GM21390 (cell line): Measurements from ENCODE around the gene PARP6.

Experiments used
- ATAC-seq: cut with Tn5 transposase; IDR thresholded peaks from one replicate; pipeline ENCODE4 v1.9.1; 2021; ENCODE audit not compliant: unreplicated experiment

PARP6 gene

DNA sequence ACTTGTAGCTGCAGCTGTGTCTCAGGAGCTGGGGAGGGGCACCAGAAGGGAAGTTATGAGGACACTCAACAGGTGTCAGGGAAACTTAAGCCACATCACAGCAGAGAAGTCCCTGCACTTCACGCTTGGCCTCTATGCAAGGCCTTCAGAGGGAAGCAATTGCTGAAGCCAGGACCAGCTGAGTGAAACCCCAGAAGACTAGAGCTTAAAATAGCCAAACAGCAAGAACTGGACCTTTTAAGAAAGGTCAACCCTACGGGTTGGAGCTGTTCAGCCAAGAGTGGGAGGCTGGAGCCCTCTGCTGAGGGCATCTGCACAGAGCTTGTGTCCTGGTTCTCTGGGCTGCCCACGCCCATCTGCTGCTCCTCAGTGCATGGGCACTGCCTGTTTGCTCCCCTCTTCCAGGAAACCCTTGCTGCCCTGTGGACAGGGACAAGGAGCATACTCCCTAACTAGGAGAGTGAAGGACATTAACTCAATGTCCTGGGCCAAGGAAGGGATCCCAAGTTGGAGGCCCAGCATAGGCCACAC lies 70.9 kb downstream of the PARP6 start:
- no peak for ATAC-seq

DNA sequence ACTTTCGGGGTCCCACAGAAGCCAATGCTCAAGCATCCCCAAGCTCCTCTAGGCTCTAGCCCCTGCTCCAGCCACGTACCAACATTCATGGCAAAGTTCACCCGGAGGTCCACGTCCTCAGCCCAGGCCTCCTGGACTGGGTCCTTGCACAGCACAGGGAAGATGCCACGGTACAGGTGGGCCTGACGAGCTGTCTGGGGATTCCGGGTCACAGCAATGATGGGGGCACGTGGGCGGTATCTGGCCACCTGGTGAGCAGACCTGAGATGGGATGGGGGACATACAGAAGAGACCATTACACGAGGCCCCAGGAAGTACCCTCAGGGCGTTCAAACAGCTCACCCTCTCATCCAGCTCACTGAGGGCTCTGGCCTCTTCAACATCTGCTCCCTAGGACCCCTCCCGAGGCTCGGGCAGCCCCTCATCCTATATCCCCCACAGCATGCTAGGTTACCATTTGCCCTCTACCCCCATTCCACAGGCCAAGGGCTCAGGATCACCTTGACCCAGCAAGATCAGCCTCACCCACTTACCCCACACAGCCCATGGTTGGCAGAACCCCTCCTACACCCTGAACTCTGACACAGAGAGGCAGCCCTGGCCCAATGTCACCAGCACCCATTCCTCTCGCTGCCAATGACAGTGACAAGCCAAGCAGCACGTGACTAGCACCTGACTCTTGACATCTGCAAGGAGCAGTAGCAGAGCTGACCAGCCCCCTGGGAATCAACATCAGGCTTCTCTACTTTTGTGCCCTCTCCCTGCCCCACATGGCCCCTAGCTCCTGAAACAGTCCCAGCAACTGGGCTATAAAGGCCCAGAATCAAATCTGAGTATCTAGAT lies 71.7 kb downstream of the PARP6 start:
- no peak for ATAC-seq

DNA sequence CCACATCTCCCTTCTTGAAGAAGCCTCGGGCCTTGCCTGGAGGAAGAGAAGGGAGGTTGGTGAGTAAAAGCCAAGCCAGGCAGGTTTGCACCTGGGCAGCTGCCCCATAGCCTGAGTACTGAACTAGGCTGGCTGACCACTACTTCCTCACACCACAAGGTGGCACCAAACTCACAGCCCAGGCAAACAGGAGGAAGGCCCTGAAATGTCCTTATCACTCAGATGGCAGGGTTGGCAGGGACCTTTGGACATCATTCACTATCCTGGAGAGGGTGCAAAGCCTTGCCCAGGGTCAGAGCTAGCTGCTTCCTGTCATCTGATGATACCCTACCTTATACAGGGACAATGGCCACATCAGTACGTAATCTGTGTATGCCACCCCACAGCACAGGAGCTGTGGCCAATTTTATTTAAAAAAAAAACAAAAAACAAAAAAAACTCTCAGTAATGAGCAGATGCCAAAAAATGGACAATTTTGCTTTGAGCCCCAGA lies 72.6 kb downstream of the PARP6 start:
- no peak for ATAC-seq

DNA sequence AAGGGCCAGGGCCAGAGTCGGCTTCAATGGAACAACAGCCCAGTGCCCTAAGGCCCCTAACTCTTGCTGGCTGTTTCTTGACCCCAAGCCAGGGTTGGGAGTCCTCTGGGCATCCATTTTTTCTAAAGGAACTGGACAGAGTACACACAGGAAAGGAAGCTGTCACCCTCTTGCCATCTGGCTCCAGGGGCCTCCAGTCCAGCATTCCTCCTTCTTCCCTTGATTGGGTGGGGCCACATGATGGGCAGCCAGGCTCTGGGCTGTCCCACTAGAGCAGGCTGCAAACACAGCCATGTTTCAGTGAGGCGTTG lies 73.2 kb downstream of the PARP6 start:
- no peak for ATAC-seq

DNA sequence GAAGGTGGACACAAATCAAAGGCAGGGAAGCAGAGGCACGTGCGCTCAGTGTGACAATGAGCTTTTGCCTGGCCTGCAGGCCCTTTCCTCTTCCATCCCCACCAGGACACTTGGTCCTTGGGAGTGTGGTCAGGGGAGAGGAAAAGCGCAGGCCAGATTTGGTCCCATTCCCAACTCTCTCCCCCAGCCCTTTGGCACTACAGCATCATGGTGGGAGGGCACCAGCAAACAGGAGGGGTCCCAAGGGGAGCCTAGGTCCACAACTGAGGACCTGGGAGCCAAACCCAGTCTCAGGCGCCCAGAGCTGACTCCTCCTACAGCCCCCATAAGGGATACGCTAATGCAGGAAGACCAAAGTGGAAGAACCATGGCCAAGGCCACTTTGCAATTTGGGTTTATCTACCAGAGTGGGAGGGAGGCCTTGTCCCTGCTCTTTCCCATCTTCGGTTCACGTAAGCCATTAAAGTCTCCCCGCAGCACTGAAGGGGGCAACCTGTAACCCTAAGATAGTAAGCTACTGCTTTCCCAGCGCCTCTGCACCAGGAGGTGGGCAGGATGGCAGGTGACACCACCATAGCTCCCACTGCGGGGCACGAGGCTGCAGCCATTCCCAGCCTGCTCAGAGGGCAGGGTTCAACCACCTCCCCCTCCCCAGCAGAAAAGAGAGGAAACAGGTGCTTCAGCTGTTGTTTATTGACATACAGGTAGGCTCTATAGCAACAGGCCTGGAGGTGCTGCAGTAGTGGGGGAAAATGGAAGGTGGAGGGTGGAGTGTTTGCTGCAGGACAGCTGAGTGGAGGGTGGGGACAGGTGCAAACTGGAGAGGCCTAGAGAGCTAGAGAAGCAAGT lies 73.8 kb downstream of the PARP6 start:
- no peak for ATAC-seq

DNA sequence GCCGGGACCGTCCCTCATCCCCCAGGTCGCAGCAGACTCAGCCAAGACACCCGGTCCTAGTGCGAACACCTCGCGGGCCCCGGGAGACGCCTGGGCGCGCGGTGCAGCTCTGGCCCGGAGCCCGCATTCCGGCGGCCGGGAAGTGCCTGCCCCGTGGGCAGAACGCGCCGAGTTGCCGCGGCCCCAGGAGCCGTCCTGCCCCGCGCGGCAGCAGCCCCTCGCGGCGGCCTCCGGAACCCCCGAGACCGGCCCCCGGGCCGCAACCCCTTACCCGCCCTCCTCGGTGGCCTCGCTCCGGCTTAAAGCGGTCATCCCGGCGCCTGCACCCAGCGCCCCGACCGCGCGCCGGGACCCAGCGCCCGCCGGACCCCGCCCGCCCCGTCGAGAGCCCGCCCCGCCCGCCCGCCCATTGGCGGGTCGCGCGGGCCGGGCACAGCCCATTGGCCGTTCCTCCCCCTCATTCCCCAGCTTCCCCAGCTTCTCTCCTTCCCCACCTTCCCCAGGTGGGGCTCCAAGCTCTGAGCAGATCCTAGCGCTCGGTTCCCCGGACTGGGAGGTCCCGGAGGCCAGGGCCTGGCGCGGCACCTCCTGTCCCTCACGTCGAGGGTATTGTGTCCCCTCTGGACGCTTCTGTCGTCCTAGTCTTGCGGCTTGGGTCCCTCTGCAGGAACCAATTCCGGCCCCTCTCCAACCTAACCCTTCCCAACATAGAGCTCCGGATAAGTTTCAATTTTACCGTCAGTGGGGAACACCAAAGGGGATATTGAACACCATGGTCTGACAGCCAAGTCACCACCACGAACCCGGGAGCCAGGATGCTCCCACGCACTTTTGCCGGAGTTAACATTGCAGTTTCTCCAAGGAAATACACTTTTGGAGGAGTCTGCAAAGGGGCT lies 74.6 kb downstream of the PARP6 start, which contains the start of gene GRAMD2A:
Gene GRAMD2A (minus strand): TSS at position 328 of the 896 bp plus-strand sequence.
- ATAC-seq: no peak

DNA sequence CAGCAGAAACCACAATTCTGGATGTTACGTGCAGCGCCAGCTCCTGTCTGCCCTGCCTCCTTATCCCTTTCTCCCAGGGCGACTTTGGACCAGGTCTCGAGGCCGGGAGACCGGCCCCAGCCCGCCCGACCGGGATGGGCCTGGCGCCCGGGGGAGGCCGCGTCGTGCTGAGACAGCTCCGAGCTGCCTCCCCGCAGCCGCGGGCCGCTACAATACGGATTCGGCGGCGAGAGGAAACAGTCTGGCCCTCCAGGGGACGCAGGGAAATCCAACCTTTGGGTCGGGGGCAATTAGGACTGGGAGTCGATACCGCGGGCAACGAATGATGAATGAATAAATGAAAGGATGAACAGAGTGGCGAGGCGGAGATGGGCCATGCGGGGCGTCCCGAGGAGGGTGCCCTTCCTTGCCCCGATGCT lies 75.3 kb downstream of the PARP6 start:
- ATAC-seq: no peak

DNA sequence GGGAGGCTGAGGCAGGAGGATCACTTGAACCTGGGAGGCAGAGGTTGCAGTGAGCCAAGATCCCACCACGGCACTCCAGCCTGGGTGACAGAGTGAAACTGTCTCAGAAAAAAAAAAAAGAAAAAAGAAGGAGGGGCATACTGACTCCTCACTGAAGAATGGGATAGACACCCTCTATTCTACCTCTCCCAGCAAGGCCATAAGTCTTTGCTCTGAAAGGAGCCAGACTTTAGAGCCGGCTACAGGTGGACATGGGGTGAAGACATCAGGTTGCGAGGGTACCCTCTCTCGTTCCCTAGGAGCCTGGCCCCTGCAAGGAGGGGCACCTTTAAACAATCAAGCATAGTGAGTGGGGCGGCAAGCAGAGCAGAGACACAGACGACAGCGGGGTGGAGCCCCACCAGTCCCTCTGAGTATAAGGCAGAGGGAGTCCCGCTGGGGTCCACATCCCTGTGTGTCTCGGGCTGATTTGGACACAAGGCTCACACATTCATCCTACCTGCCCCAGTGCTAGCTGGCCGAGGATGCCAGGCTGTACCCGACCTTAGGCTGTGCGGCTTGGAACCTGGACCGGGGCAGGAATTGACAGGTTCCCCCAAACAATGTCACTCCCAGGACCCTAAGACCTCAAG lies 75.8 kb downstream of the PARP6 start:
- no peak for ATAC-seq

DNA sequence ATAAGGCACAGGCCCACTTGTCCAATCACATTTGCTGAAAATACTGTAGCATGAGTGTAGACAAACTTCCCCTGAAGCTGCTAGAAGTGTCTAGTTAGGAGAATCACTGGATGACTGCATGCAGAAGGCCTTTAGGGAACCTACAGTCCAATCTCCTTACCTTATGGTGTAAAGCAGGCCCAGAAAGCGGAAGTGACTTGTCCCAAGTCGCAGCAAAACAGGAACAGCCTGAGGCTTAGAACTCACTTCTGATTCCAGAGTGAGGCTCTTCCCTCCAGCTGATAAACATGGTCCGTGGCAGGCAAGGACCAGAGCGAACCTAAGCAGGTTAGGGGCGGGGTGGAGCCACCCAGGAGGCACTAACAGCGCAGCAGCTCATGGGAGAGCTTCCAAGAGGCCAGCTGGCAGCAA lies 77.2 kb downstream of the PARP6 start:
- ATAC-seq: no peak

DNA sequence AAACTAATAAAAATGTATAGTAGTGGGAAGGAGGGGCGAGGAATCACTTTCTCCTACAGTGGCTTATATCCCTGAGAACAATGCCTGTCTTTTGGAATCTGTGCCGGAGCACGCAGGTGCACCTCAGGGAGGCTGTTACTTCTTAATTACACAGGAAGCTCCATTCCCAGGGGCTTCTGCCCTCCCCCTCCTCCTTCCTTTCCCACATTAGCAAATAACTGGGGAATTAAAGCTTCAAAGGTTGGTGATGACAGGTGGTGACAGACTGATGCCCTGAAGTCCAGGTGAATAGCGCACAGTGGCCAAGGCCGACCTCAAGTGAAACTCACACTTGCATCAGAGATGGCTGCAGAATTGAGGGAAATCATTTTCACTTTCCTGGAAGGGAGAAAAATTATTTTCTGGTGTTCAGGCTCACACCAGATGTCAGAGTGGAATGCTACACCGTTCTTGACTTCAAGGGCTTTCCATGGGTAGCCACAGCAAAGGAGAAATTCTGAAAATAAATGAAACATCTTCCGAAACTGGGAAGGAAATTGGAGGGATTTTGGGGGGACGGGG lies 78.4 kb downstream of the PARP6 start:
- no peak for ATAC-seq

DNA sequence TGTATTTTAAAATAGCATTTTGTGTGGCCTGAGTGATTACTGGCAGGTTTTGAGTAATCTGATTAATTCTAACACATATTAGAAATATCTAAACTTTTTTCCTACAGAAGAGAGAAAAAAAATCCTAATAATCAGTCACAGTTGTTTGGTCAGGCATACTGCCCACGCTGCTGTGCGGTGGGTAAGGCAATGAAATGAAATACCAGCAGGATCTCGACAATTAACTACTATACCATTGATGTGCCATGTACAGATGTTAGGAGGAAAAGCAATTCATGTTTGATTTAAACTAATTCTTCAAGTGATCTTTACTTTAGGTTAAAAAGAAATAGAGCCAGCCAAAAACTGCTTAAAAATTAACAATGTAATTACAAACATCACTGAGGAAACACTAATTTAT lies 79.9 kb downstream of the PARP6 start:
- no peak for ATAC-seq
